Mesenteric fat pad (tissue), 1 donor: ENCODE measurements around the gene NR6A1. TPM values are rescaled to one million over a fixed set of nuclear protein-coding genes. Genes with fewer than 3 reads are reported as not detected.
"Not testable (repeated sequence)": the region's sequence is repeated elsewhere in the genome, so short reads cannot be mapped to it uniquely, and the experiment has no call there.

ENCODE experiments used
- DNase-seq: peaks from one replicate; pipeline ENCODE4 v3.0.0-alpha.2; 2020; ENCODE audit warnings: low spot score
- total RNA-seq: library from RNA; stranded (reverse); fragmentation: NEBNext Ultra II Directional; extraction: Animal tissue kit (Norgen Biotek cat#: 25700); gene quantifications from one replicate; pipeline ENCODE4 v1.2.1, GENCODE V29; 2021
- donor health status: DM: yes; HTN: yes; CAD: no.

Gene NR6A1
- total RNA-seq, 1 donor from 2014 or later: 0.64 TPM

DNA sequence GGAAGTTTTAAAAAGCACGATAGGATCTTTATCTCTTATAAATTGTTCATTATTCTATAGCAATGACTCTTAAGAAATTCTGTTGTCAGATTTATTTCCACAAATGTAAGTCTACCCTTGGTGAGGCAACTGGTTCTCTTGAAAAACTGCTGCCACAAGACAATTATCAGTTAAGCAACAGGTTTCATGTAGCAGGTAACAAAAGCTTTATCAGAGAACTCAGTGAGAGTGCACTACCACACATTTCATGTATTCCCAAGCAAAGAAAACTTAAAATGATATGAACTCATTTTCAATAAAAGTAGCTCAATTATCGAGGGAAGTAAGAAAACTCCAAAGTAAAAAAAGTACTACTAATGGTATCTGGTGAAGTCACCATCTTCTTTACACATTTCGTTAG is 9.4 kb downstream of the NR6A1 start:
- DNase-seq: no peak

DNA sequence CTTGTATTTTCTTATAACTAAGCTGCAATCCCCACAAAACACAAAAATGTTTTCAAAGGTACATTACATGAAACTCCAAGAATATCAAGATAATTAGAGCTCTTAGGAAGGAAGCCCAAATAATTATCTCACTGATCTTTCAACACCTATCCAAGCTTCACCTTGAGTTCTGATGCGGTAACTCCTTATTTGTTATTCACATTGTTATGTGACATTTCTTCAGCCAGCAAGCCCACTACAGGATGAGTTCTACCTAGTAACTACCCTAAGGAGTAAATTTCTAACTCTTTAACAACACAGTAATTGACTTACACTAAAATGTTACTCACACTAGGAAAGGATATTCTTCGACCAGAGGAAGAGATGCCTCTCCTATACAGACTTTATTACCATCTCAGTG is 9.9 kb downstream of the NR6A1 start:
- DNase-seq: no peak

- no peak for DNase-seq
Observed at GRCh38 chr9:124760719-124761118, 10.4 kb downstream of the NR6A1 start.

- DNase-seq: no peak
Observed at GRCh38 chr9:124759327-124759726, 11.8 kb downstream of the NR6A1 start.

GRCh38 chr9:124758691-124759090 is 12.4 kb downstream of the NR6A1 start:
- no peak for DNase-seq

GRCh38 chr9:124758061-124758460 is 13.1 kb downstream of the NR6A1 start:
- no peak for DNase-seq

- DNase-seq: no peak
Observed at GRCh38 chr9:124757616-124758015, 13.5 kb downstream of the NR6A1 start.

DNA sequence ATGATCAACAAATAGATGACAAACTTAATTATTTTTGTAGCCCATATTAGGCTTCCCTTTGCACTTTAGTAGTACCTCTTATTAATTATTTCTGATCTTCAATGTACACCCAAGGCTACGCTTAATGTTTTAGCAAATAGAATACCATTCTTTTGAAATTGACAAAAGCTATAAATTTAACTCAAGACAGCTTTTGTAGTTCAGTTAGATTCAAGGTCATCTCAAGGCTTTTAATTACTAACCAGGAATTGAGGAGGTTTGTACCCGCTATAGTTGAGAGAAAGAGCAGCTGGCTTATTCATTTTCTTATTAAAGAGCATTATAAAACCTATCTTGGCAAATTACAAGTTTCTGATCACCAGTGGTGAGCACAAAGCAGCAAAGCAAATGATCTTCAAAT is 15.1 kb downstream of the NR6A1 start:
- no peak for DNase-seq

DNA sequence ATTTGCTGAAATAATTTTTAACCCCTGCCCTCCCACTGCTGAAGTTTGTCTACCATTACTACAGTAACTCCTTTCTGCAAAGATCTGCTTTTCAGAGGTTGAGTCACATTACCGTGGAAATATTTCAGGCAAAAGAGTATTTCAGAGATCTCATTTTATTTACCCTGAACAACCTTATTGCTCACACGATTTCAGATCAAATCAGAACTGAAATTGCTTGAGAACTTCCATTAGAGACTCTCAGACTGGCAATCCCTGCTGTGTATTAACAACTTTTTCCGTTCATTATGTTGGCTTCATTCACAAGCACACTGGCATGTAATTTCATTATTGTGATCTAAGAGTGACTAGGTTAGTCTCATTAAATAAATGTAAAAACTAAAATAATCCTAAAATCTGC is 16.1 kb downstream of the NR6A1 start:
- DNase-seq: no peak

GRCh38 chr9:124754289-124754688 is 16.8 kb downstream of the NR6A1 start:
- DNase-seq: no peak

DNA sequence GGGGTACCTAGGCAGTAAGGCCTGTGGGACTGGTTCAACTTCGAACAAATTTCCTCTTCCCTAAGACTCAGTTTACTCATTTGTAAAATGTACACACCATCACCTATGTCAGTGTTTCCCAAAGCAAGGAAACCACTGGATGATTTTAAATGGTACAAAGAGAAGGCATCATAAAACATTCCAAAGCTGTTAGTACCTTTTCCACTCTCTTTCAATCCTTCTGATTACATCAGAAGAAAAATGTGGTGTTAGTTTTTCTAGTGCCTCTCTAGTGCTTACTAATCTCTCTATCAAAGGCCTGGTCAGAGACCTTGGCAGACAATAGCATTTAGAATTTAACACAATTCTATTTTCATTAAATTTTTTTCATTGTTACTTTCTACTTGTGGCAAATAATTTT is 18.1 kb downstream of the NR6A1 start:
- DNase-seq: no peak

DNA sequence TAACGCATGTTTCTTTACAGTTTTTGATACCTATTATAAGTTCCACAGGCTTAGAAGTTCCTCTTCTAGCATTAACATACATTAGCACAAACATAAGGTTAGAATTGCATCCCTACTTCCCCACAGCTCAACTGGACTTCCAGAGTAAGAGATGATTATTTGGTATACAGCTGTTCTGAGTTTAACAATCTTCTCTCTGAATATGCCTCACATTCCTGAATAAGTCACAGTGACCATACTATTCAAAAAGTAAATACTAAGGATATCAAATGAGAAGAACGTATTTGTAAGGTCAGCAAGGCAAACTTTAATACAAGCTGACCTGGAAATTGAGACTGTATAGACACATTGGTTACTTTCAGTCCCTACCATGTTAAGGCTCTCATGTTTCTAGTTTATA is 21.3 kb downstream of the NR6A1 start:
- no peak for DNase-seq

DNA sequence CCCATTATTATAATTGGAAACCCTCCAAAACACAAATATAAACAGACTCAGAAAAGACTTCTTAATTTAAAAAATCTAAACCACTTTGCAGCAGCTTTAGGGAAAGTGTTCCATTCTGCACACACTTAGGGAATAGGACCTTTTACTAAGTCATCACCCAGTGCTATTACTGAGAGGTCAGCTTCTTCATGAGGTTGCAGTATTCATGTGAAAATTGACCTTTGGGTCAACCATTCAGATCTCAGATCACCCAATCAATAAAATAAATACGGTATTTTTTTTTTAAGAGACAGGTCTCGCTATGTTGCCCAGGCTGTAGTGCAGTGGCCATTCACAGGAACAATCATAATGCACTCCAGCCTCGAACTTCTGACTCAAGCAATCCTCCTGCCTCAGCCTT is 21.8 kb downstream of the NR6A1 start:
- no peak for DNase-seq

DNA sequence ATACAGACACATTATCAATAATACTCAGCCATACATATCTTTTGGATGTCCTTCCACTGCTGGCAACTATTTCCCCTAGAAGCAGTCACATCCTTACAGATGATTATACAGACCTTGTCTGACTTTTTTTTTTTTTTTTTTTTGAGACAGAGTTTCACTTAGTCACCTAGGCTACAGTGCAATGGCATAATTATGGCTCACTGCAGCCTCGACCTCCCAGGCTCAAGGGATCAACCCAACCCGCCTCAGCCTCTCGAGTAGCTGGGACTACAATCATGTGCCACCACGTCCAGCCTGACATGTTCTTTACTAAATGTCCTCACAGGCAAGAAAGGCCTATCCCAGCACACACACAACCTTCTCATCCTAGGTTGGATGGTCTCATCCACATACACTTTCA is 24.0 kb downstream of the NR6A1 start:
- DNase-seq: no peak

DNA sequence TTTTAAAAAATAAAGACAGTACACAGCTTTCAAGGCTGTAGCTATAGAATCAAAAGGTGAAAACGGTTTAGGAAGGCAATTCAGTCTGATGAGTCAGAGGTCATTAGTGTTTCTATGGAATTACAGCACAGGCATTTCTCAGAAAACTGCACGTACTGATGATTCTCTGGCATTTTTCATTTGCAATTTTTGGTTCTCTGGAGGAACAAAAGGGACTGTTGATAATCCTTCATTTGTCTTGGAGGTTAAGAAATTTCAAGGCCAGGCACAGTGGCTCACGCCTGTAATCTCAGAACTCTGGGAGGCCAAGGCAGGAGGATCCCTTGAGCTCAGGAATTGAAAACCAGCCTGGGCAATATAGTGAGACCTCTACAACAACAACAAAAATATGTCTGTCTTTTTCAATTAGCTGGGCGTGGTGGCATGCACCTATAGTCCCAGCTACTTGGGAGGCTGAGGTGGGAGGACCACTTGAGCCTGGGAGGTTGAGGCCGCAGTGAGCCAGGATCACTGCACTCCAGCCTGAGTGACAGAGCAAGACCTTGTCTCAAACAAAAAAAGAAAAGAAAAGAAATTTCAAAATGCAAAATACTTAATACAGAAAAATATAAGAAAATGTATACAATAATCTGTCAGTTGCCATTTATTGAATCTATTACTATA is 27.3 kb downstream of the NR6A1 start:
- no peak for DNase-seq

DNA sequence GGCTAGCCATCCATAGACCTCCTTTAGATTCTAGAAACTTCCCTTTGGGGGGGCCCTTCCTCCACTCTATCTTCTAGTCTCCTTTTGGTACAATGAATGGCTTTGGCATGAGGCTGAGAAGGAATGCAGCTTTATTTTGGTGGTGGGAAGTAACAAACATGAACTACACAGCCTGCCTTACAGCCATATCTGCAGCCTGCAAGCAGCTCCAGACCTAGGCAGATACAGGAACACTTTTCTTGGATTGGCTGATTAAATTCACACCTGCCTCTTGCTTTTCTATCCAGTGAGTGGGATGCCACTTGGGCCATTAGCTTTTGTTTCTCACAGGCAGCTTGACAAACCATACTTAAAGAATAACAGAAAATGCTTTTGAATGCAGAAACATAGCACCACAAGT is 28.2 kb downstream of the NR6A1 start:
- no peak for DNase-seq

DNA sequence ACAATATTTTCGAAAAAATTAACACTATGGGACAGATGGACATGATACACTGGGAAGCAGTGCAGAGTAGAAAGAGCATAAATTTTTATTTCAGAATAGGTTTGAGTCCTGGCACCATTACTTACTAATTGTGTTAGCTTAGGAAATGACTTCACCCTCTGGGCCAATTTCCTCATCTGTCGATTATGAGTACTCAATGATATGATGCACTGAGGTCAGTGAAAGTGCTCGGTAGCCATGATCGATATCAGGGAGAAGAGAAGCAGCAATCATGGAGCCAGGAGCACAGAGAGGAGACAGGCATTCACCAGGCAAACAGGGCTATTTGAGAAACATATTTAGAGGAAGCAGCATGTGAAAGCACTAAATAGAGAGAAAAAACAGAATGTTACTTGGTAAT is 29.4 kb downstream of the NR6A1 start:
- no peak for DNase-seq

- DNase-seq: no peak
Observed at GRCh38 chr9:124741149-124741548, 30.0 kb downstream of the NR6A1 start.

DNA sequence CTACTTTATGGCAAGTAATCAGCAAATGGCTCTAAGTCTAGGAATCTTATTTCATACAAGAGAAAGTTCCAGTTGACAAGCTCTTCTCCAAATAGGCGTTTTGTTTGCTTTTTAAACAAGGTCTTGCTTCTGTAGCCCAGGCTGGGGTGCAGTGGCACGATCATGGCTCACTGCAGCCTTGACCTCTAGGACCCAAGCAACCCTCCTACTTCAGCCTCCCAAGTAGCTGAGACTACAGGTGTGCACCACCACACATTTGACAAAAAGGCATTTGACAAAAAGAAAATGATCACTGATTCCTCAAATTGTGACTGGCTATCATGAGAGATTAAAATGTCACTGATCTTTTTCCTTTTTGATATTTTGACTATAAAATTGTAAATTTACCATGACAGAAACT is 31.8 kb downstream of the NR6A1 start:
- no peak for DNase-seq

- DNase-seq: not testable (repeated sequence)
Observed at GRCh38 chr9:124738075-124738474, 33.0 kb downstream of the NR6A1 start.

- DNase-seq: no peak
Observed at GRCh38 chr9:124735121-124735520, 36.0 kb downstream of the NR6A1 start.

- not testable (repeated sequence) for DNase-seq
Observed at GRCh38 chr9:124734741-124735083, 36.4 kb downstream of the NR6A1 start.

- DNase-seq: no peak
Observed at GRCh38 chr9:124733964-124734740, 37.0 kb downstream of the NR6A1 start.
